H1 (cell line): ENCODE data around the gene MYPN. TPM values are rescaled to one million over a fixed set of nuclear protein-coding genes. Genes with fewer than 3 reads are reported as not detected.

Experiments used
- CTCF ChIA-PET: fragments of 300-600 bp; sonication (Branson Sonifier 250); formaldehyde crosslinking; loops from one replicate; lab custom pipeline; 2021; ENCODE audit not compliant: partially characterized antibody; lab: Charles Lee
- POLR2A ChIA-PET: fragments of 300-600 bp; sonication (Branson Sonifier 250); formaldehyde crosslinking; loops from one replicate; lab custom pipeline; 2021; ENCODE audit warnings: inconsistent platforms; ENCODE audit not compliant: partially characterized antibody; lab: Charles Lee
- DNase-seq, 2 experiments: peaks; one replicate each; pipeline versions ENCODE4 v3.0.0 to v3.0.0-alpha.2; 2010 to 2022; ENCODE audit warnings: low spot score in 2 of 2, low read depth in 1 of 2, mixed read lengths in 1 of 2
- FAIRE-seq: peaks from 2 replicates; lab custom pipeline; 2011; peaks lifted over from hg19 to GRCh38; lab: Jason Lieb, UNC
- H2AFZ ChIP-seq: 2 replicates; pipeline ENCODE4 v1.8.1; 2012; ENCODE audit warnings: low read length, inconsistent platforms
- H2AK5ac ChIP-seq: 2 replicates; pipeline ENCODE4 v1.6.1; 2013; ENCODE audit warnings: low read depth, low read length
- H2BK120ac ChIP-seq: replicated peaks from 2 replicates; pipeline ENCODE3; 2013; ENCODE audit warnings: low read depth, low read length, inconsistent platforms
- H2BK12ac ChIP-seq: 2 replicates; pipeline ENCODE4 v1.6.1; 2013; ENCODE audit warnings: low read depth, low read length
- H2BK15ac ChIP-seq: 2 replicates; pipeline ENCODE4 v1.6.1; 2013; ENCODE audit warnings: low read length
- H2BK20ac ChIP-seq: 2 replicates; pipeline ENCODE4 v1.6.1; 2013; ENCODE audit warnings: low read length
- H2BK5ac ChIP-seq: 2 replicates; pipeline ENCODE4 v1.6.1; 2013; ENCODE audit warnings: low read depth, low read length
- H3K14ac ChIP-seq: 2 replicates; pipeline ENCODE4 v1.6.1; 2013; ENCODE audit warnings: inconsistent platforms; ENCODE audit not compliant: insufficient read length
- H3K18ac ChIP-seq: 2 replicates; pipeline ENCODE4 v1.6.1; 2013; ENCODE audit warnings: low read length; ENCODE audit errors: extremely low read depth
- H3K23ac ChIP-seq: 2 replicates; pipeline ENCODE4 v1.6.1; 2013; ENCODE audit warnings: inconsistent platforms; ENCODE audit not compliant: insufficient read length
- H3K23me2 ChIP-seq: 2 replicates; pipeline ENCODE4 v1.6.1; 2013; ENCODE audit warnings: low read depth, low read length
- H3K27ac ChIP-seq: 2 replicates; pipeline ENCODE4 v1.6.1; 2011; ENCODE audit warnings: low read depth, low read length, inconsistent platforms
- H3K27me3 ChIP-seq, 4 experiments: replicated peaks in 1 of 4; 1 replicate in 1 of 4; 2 replicates in 3 of 4; pipeline versions ENCODE4 v1.6.1 to v1.8.1; 2011 to 2013; ENCODE audit warnings: low read length in 3 of 4, mild to moderate bottlenecking in 3 of 4, inconsistent platforms in 2 of 4, mixed read lengths in 2 of 4, moderate library complexity in 1 of 4; ENCODE audit not compliant: control insufficient read depth in 3 of 4, insufficient read depth in 3 of 4; ENCODE audit errors: extremely low read depth in 1 of 4
- H3K36me3 ChIP-seq, 4 experiments: 2 replicates each; pipeline versions ENCODE4 v1.6.1 to v1.8.1; 2011 to 2013; ENCODE audit warnings: mild to moderate bottlenecking in 4 of 4, low read length in 3 of 4, moderate library complexity in 2 of 4, control low read depth in 1 of 4, inconsistent platforms in 1 of 4; ENCODE audit not compliant: insufficient read depth in 4 of 4, control insufficient read depth in 2 of 4
- H3K4ac ChIP-seq: replicated peaks from 2 replicates; pipeline ENCODE3; 2013; ENCODE audit warnings: low read length, low read depth, mixed read lengths, inconsistent platforms; ENCODE audit not compliant: insufficient read length
- H3K4me1 ChIP-seq, 4 experiments: replicated peaks in 1 of 4; 1 replicate in 1 of 4; 2 replicates in 3 of 4; pipeline versions ENCODE4 v1.6.1 to v1.8.1; 2011 to 2013; ENCODE audit warnings: low read length in 3 of 4, inconsistent platforms in 2 of 4, mixed read lengths in 1 of 4; ENCODE audit not compliant: insufficient read depth in 4 of 4, control insufficient read depth in 3 of 4
- H3K4me2 ChIP-seq, 2 experiments: 2 replicates each; pipeline versions ENCODE4 v1.6.1 to v1.8.1; 2011 to 2013; ENCODE audit warnings: low read depth in 2 of 2, low read length in 2 of 2, control low read depth in 1 of 2, inconsistent platforms in 1 of 2, mild to moderate bottlenecking in 1 of 2; ENCODE audit not compliant: insufficient read depth in 1 of 2
- H3K4me3 ChIP-seq, 4 experiments: fragments of 200-600, 300-600 bp in 1 of 4; sonication (generic), shearing (Covaris generic), sonication (Bioruptor Twin) in 1 of 4; 2 replicates each; pipeline versions ENCODE4 v1.5.1 to v1.8.1; 2011 to 2016; ENCODE audit warnings: low read length in 4 of 4, low read depth in 3 of 4, control low read depth in 2 of 4, inconsistent platforms in 2 of 4, mild to moderate bottlenecking in 2 of 4, mixed read lengths in 1 of 4, moderate library complexity in 1 of 4; ENCODE audit not compliant: insufficient read depth in 2 of 4; ENCODE audit errors: extremely low read depth in 1 of 4
- H3K56ac ChIP-seq: replicated peaks from 2 replicates; pipeline ENCODE3; 2013; ENCODE audit warnings: low read depth, mild to moderate bottlenecking, mixed read lengths, low read length, inconsistent platforms; ENCODE audit not compliant: insufficient read length
- H3K79me1 ChIP-seq: 2 replicates; pipeline ENCODE4 v1.6.1; 2013; ENCODE audit warnings: low read depth, low read length, control low read depth
- H3K79me2 ChIP-seq, 2 experiments: 2 replicates each; pipeline versions ENCODE4 v1.6.1 to v1.8.1; 2012 to 2013; ENCODE audit warnings: low read length in 2 of 2, mild to moderate bottlenecking in 2 of 2, inconsistent platforms in 1 of 2; ENCODE audit not compliant: insufficient read depth in 2 of 2, control insufficient read depth in 1 of 2
- H3K9ac ChIP-seq, 4 experiments: replicated peaks in 1 of 4; 1 replicate in 1 of 4; 2 replicates in 3 of 4; pipeline versions ENCODE4 v1.6.1 to v1.8.1; 2011 to 2013; ENCODE audit warnings: low read depth in 3 of 4, low read length in 3 of 4, control low read depth in 2 of 4, mild to moderate bottlenecking in 2 of 4, moderate library complexity in 2 of 4, inconsistent platforms in 1 of 4; ENCODE audit errors: extremely low read depth in 1 of 4
- H3K9me3 ChIP-seq, 2 experiments: 2 replicates each; pipeline versions ENCODE4 v1.6.1 to v1.8.1; 2012 to 2013; ENCODE audit warnings: mild to moderate bottlenecking in 2 of 2, moderate library complexity in 2 of 2, control low read depth in 1 of 2, inconsistent platforms in 1 of 2, low read depth in 1 of 2, low read length in 1 of 2, mixed read lengths in 1 of 2; ENCODE audit not compliant: insufficient read depth in 2 of 2
- H4K20me1 ChIP-seq, 2 experiments: replicated peaks in 1 of 2; 2 replicates each; pipeline versions ENCODE3 to v1.8.1; 2011 to 2013; ENCODE audit warnings: inconsistent platforms in 2 of 2, low read length in 2 of 2, mild to moderate bottlenecking in 1 of 2; ENCODE audit not compliant: insufficient read depth in 2 of 2, control insufficient read depth in 1 of 2
- H4K5ac ChIP-seq: 2 replicates; pipeline ENCODE4 v1.6.1; 2013; ENCODE audit warnings: low read length, low read depth, mixed read lengths, inconsistent platforms; ENCODE audit not compliant: insufficient read length
- H4K8ac ChIP-seq: 2 replicates; pipeline ENCODE4 v1.8.0; 2013; ENCODE audit warnings: mild to moderate bottlenecking, moderate library complexity, low read length, inconsistent platforms; ENCODE audit not compliant: insufficient read depth; ENCODE audit errors: extremely low read depth
- H4K91ac ChIP-seq: replicated peaks from 2 replicates; pipeline ENCODE3; 2013; ENCODE audit warnings: low read length, mixed read lengths, inconsistent platforms; ENCODE audit not compliant: insufficient read length
- TAF7 ChIP-seq: optimal IDR thresholded peaks from 2 replicates; pipeline ENCODE3; 2011; ENCODE audit warnings: low read depth, mild to moderate bottlenecking, inconsistent platforms, low read length, moderate library complexity, borderline replicate concordance
- WGBS, 2 experiments: shearing (Covaris generic) in 1 of 2; methylation state at CpG; one replicate each; pipeline versions ENCODE4 v1.1.6 to v1.1.7; 2013 to 2015; ENCODE audit warnings: low lambda C conversion rate in 2 of 2, mixed read lengths in 2 of 2, inconsistent platforms in 1 of 2, low coverage in 1 of 2, missing lambda C conversion rate in 1 of 2; ENCODE audit not compliant: insufficient replicate concordance in 2 of 2, insufficient coverage in 1 of 2, insufficient read length in 1 of 2; ENCODE audit errors: extremely low coverage in 1 of 2, missing lambda C conversion rate in 1 of 2; 5-methylcytosine and 5-hydroxymethylcytosine counted together
- polyA plus RNA-seq, 7 experiments: library from polyadenylated mRNA; depleted of rRNA in 3 of 7; stranded (reverse) in 5 of 7; unstranded in 2 of 7; fragments of >200 nt in 5 of 7; fragments of 200-250 nt in 2 of 7; gene quantifications; 1 replicate in 5 of 7; 2 replicates in 1 of 7; 4 replicates in 1 of 7; pipeline versions ENCODE4 v1.2.1 to v1.2.3, GENCODE V29; 2011 to 2013; ENCODE audit warnings: missing spikeins in 2 of 7, mixed read lengths in 2 of 7
- total RNA-seq: library from RNA; stranded (reverse); fragmentation: NEBNext Ultra II Directional; extraction: Animal tissue kit (Norgen Biotek cat#: 25700); gene quantifications from 2 replicates; pipeline ENCODE4 v1.2.1, GENCODE V29; 2021

The MYPN gene
- total and polyA plus RNA-seq, 2 of the 8 experiments (the other 6 are each of a cell fraction or from before 2014, with no cell fraction given) = not detected

DNA sequence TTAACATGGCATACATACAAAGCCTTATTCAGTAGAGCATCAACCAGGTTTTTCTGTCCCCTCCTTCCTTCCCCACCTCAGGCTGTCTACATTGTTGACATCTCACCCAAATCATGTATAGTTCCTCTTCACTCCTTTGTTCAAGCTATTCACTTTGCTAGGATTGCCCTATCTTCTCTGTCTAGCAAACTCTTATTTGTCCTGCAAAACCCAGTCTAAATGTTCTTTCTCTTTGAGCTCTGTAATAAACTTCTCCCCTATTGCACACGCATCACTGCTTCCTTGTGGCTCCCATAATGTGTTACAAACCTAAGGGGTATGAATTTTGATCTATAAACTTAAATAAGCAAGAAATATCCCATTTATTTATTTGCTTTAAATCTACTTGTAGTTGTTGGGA lies 36.8 kb downstream of the MYPN start:
- FAIRE-seq (no peak), DNase-seq (no peak)
- Histone ChIP-seq H3K79me1 (no peaks in the 10 kb centered on the region), H3K27me3 (no peaks in the 10 kb centered on the region), H2BK20ac (no peak overlapping the region), H2AFZ (no peak overlapping the region), H4K8ac (no peak overlapping the region), H2BK12ac (no peak overlapping the region), H2BK5ac (no peak overlapping the region), H3K36me3 (no peaks in the 10 kb centered on the region), H2BK120ac (no peak overlapping the region), H3K79me2 (no peaks in the 10 kb centered on the region), H4K20me1 (no peaks in the 10 kb centered on the region), H3K14ac (no peak overlapping the region), H3K56ac (no peak overlapping the region), H3K9me3 (no peaks in the 10 kb centered on the region), H3K23me2 (no peaks in the 10 kb centered on the region), H3K4me3 (no peak overlapping the region), H3K27ac (no peak overlapping the region), H3K18ac (no peak overlapping the region), H3K4me1 (no peaks in the 10 kb centered on the region), H3K4me2 (no peak overlapping the region), H3K9ac (no peak overlapping the region), H4K5ac (no peak overlapping the region), H2AK5ac (no peak overlapping the region), H3K23ac (no peak overlapping the region), H2BK15ac (no peak overlapping the region), H3K4ac (no peak overlapping the region), H4K91ac (no peak overlapping the region)
- no peak for TF ChIP-seq TAF7
- CTCF ChIA-PET = interaction anchor here (0.9 to 1.5 kb wide), 2 partner anchors 10 to 13 kb away, joined by 3 to 8 read pairs; no protein-coding TSS in a partner anchor
- WGBS, 2 experiments = 85% methylated on average over 1 of the region's 1 CpG; no CpG with 5 or more reads in 1 of the 2 experiments
- POLR2A ChIA-PET = no interaction called here
